Effector CD8-positive, alpha-beta T cell (primary cell): ENCODE results near the gene LMTK2.
"Not testable (repeated sequence)": the region's sequence is repeated elsewhere in the genome, so short reads cannot be mapped to it uniquely, and the experiment has no call there.

Experiments
- DNase-seq: peaks from one replicate; lab custom pipeline; 2025; lab: John Stamatoyannopoulos, UW

Gene LMTK2

GRCh38 chr7:98217623-98218582 lies 111.2 kb downstream of the LMTK2 start:
- no peak for DNase-seq

- not testable (repeated sequence) for DNase-seq
Observed at GRCh38 chr7:98219382-98219781, 112.7 kb downstream of the LMTK2 start.

GRCh38 chr7:98221611-98222532 lies 115.2 kb downstream of the LMTK2 start:
- DNase-seq = no peak

DNA sequence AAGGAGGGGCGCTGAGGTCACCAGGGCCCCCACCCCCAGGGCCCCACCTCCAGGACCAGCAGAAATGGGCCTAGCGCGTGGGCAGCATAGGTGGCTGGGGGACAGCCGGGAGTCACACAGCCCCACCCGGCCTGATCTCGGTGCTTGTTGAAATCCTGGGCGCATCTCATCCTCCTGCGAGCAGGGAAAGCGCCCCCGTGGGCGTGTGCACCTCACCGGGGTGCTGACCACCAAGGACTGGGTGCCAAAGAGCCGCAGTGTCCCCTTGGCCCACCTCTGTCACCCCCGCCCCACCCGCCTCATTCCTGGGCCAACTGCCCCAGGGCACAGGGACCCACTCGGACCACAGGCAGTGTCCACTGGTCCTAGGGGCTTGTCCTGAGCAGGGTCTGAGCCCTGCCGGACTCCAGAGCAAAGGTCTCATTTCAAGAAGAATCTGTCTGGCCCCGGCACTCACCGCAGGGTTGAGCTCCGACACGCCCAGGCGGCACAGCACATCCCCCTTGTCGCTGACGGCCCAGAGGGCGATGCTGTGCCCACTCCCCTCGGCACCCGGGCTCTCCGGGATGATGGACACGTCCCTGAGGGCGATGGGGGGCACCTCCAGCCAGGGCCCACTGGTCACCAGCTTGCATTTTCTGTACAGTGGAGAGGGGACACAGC lies 116.0 kb downstream of the LMTK2 start:
- DNase-seq = no peak

DNA sequence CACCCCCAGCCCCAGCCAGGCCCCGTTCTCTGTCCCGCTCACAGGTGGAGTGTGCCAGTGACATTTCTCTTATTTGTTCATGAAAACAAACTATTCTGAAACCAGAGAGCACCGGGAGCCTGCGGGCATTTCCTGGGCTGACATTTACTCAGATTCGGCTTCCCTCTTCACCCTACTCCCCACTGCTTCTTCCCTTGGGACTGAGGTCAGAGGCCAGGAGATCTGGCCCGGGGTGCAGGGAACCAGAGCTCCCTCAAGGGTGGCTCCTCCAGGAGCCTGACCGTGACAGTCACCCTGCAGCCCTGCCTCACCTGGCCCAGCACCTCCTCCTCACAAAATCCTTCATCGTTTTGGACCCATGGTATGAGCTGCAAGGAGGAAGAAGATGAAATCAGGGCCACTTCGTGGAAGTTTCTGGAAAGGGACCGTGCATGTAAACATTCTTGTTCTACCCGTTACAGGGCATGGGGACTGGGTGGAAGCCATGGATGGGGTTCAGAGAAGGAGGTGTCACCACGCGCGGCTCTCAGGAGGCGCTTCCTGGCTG lies 116.8 kb downstream of the LMTK2 start:
- DNase-seq = no peak

GRCh38 chr7:98223898-98224700 lies 117.4 kb downstream of the LMTK2 start:
- DNase-seq = no peak

DNA sequence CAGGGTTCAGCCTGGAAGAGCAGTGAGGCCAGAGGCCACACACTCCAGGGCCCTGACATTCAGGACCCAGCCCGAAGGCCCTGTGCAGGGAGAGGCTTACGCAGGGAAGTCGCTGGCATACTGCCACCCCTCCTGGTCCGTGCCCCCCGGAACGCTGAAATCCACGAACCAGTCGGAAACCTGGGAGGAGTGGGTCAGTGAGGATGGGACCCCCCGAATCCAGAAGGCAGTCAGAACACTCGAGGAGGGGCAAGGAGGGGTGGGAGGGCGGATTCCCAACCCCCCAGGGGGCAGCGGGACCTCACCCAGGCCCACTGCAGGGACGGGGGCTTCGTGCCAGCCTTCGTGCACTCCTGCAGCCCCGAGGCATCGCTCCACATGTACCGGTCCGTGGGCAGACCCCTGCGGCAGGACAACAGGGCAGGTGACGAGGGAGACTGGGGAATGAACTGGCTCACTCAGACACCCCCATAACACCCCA lies 118.1 kb downstream of the LMTK2 start:
- no peak for DNase-seq

- no peak for DNase-seq
Observed at GRCh38 chr7:98225913-98226614, 119.4 kb downstream of the LMTK2 start.

DNA sequence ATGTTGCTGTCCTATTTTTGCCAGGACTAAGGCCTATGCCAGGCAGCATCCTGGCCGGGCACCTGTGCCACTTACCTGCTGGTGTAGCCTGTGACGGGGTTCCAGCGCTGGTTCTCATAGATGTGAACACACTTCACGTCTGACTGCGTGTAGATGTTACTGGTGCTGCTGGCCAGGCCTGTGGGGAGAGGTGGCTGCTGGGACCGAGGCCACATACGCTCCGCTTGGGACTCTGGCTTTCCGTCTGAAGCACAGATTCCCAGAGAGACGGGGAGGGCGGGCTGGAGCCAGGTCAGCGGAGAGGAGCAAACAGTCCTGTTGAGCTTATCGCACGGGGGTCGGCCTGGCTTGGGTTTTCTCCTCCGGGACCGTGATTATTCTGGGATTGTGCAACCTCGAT lies 121.3 kb downstream of the LMTK2 start:
- no peak for DNase-seq

GRCh38 chr7:98228801-98229200 lies 122.1 kb downstream of the LMTK2 start:
- DNase-seq = no peak

DNA sequence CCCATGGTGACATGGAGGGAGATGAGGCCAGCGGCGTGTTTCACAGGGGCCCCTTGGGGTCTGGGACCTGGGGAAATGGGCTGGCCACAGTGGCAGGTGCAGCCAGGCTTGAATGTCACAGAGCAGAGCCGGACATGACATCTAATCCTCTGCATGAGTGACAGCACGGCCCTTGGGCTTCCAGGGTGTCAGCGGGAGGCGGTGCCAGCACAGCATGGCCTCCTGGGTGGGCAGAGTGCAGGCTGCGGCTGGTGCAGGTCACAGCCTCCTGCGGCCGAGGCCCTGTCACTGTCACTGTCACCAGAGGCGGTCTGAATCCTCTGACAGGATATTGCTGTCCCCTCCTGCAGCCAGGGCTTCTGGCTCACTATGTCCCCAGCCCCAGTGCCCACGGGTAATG lies 122.8 kb downstream of the LMTK2 start:
- no peak for DNase-seq

GRCh38 chr7:98229991-98230745 lies 123.5 kb downstream of the LMTK2 start:
- no peak for DNase-seq

DNA sequence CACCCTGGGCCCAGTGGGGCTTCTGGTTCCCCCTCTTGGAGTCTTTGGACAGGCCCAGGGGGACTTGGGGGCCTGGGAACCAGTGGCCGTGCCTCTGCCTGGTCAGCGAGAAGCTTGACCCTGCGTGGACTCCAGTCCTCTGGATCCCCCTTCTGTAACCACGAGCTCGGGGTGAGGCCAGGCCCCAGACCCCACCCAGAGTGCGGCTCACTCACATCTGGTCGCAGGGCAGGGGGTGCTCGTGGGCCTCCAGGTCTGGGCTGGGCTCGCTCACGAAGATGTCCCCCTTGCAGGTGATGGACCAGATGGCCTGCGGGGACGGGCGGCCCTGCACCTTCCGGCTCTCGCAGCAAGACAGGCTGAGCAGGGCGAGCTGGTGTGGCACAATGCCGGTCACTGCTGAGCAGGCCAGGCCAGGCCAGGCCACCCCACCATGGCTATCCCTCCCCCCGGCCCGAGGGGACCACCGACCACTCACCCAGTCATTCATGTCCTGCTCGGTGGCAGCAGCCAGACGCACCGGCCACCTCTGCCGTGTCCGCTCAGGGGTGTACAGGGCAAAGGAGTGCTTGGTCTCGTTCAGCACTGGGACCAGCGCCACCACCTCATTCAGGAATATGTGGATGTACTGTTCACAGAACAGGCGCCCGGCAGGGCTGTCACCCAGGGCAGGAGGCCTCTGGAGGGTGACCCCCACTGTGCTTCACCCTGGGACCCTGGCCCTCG lies 124.2 kb downstream of the LMTK2 start:
- no peak for DNase-seq

GRCh38 chr7:98231493-98232262 lies 125.0 kb downstream of the LMTK2 start:
- no peak for DNase-seq

GRCh38 chr7:98232263-98232585 lies 125.6 kb downstream of the LMTK2 start:
- no peak for DNase-seq

GRCh38 chr7:98232799-98233198 lies 126.1 kb downstream of the LMTK2 start:
- no peak for DNase-seq

DNA sequence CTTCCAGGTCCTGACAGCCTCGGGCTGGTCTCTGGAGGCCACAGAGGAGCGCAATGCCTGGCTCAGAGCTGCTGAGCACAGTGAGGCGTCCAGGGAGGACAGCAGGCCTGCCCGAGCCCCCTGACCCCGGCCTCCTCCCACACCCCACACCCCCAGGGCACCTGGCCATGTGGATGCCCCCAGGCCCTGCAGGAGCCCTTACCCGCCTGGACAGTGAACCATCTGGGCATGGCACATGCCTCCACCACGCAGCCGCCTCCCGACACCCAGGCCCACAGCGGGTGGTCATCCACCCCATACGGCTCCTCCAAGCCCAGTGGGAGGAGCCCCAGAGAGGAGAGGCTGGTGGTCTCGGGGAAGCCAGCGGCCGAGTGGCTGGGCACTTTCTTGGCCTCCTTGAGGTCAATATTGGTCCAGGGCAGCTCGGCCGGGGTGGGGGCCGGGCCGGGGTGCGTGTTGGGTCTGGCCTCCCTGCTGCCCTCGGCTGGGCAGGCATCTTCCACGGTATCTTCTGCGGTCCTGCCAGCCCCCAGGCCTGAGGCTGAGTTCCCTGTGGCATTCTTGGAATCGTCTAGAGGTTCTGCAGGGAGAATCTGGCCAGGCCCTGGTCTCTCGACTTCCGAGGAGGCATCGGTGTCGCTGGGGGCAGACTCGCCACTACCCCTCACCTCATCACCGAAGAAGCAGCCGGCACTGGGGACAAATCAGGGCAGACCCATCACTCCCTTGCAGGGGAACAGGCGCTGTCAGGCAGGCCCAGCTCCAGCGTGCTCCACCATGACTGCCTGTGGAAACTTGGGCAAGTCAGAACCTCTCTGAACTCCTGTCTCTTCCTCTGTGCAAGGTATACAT lies 126.8 kb downstream of the LMTK2 start:
- DNase-seq = no peak
